IPS-20b (cell line): Measurements from ENCODE around the gene MBP.
A peak's percentile ranks its signal among the peaks of the same experiment; 100 is the strongest.

ENCODE experiments used
- H3K27ac ChIP-seq: one replicate; pipeline ENCODE4 v1.5.1; 2013; ENCODE audit warnings: low read length
- H3K27me3 ChIP-seq: 2 replicates; pipeline ENCODE4 v1.6.1; 2013; ENCODE audit warnings: mild to moderate bottlenecking, low read length, inconsistent platforms; ENCODE audit not compliant: insufficient read depth
- H3K36me3 ChIP-seq: 2 replicates; pipeline ENCODE4 v1.6.1; 2013; ENCODE audit warnings: low read depth, mild to moderate bottlenecking, inconsistent platforms, low read length, moderate library complexity; ENCODE audit not compliant: insufficient read depth
- H3K4me1 ChIP-seq: 2 replicates; pipeline ENCODE4 v1.6.1; 2013; ENCODE audit warnings: mild to moderate bottlenecking, control low read depth, inconsistent platforms, low read length, moderate library complexity; ENCODE audit not compliant: insufficient read depth
- H3K4me3 ChIP-seq: 2 replicates; pipeline ENCODE4 v1.5.1; 2013; ENCODE audit warnings: mild to moderate bottlenecking, low read length, inconsistent platforms
- H3K9ac ChIP-seq: 2 replicates; pipeline ENCODE4 v1.6.1; 2013; ENCODE audit warnings: low read depth, mild to moderate bottlenecking, inconsistent platforms, low read length, moderate library complexity
- H3K9me3 ChIP-seq: 2 replicates; pipeline ENCODE4 v1.6.1; 2013; ENCODE audit warnings: mild to moderate bottlenecking, low read depth, low read length, inconsistent platforms; ENCODE audit not compliant: insufficient read depth

MBP gene

DNA sequence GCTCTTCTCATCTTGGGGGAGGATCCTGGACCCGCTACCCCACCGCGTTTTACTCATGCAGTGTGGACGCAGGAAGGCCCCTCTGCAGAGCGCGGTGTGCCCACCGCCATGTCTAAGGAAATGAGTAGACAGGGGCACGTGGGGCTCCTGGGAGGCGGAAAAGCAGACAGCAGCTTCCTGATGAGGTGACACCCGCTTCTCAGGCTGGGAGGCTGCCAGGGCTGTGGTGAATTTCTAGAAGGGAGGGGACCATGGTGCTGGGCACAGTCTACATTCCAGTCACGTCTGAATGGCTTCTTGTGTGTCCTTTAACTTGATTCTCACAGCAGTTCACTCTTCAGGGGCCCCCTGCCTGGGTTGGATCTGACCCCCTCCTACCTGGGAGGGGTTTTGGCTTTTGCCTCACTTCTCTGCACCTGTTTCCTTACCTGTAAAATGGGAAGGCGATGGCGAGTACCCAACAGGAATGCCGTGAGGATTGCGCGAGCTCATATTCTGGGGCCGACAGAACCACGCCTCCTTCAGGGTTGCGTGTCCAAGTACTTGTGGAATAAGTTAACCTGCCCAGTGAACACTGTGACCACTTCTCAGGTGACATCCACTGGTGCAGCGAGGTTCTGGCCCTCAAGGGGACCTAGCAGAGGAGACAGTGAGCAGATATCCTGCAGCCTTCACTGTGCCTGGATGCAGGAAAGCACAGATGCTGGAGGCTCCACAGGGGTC lies 32.3 kb upstream of the MBP start:
- no peaks in the 10 kb centered on the region; the same call in 1 of the 2 replicates for H3K9me3 ChIP-seq
- H3K4me3 ChIP-seq, result no peak overlapping the region
- H3K27me3 ChIP-seq, result no peaks in the 10 kb centered on the region; the same call in 1 of the 2 replicates
- H3K4me1 ChIP-seq, result peaks cover 37% of the 10 kb centered on the region; the same call in 1 of the 2 replicates
- H3K9ac ChIP-seq, result no peak overlapping the region
- no peaks in the 10 kb centered on the region for H3K36me3 ChIP-seq
- H3K27ac ChIP-seq, result no peak overlapping the region

DNA sequence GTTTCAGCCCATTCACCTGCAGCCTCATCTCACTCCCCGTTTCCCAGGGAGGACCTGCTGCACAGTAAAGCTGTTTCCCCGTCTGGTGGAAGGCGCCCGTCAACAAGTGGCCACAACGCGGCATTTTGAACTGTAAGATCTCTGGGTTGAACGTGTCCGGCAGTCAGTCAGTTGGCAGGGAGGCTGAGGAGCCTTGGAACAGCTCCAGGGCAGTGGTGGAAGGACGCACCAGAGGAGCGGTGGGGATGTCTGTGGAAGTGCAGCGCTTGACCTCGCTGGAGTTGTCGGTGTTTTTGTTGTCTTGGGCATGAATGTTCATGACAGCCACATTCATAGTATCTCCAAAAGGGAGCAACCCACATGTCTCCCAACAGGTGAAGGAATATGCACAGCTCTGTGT lies 31.4 kb upstream of the MBP start:
- Histone ChIP-seq H3K27me3 (no peaks in the 10 kb centered on the region; the same call in 1 of the 2 replicates), H3K9ac (no peak overlapping the region), H3K36me3 (no peaks in the 10 kb centered on the region), H3K9me3 (no peaks in the 10 kb centered on the region; the same call in 1 of the 2 replicates), H3K27ac (no peak overlapping the region), H3K4me1 (peaks cover 38% of the 10 kb centered on the region; the same call in 1 of the 2 replicates), H3K4me3 (no peak overlapping the region)

DNA sequence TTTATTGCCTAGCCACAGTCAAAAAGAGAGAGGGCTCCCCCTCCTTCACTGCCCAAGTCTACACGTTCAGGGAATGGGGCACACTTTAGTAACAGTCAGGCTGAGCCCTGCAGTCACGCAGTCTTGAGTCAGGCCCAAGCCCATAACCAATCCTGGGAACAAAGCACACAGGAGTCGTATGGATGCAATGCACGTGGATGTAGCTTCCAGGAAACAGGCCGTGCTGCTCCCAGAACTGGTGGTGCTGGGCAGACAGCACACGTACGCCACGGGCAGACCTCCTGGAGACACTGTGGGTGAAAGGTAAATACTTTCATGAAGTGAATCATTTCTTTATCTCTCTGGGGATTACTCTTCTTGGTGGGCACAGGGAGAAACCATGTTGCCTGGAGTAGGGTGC lies 30.0 kb upstream of the MBP start:
- no peaks in the 10 kb centered on the region; the same call in 1 of the 2 replicates for H3K9me3 ChIP-seq
- H3K27ac ChIP-seq, result no peak overlapping the region
- H3K36me3 ChIP-seq, result no peaks in the 10 kb centered on the region
- H3K9ac ChIP-seq, result no peak overlapping the region
- H3K27me3 ChIP-seq, result no peaks in the 10 kb centered on the region; the same call in 1 of the 2 replicates
- H3K4me1 ChIP-seq, result peaks cover 31% of the 10 kb centered on the region; the same call in 1 of the 2 replicates
- no peak overlapping the region for H3K4me3 ChIP-seq

DNA sequence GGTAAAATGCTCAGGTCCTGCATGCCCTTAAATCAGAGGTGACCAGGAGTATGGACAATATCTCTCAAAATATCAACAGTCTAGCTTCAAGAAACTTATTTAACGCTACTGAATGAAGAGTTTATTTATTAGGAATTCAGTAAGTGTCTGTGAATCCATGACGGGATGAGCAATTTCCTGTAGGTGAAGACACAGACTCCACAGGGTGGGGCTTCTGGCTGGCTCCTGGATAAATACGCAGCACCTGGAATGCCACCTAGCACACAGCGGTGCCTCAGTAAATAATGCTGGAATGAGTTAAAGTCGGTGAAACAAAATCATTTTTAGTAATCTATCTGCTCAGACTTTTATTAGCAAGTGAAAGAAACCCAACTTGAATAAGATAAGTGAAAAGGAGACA lies 29.4 kb upstream of the MBP start:
- H3K4me3 ChIP-seq, result no peak overlapping the region
- H3K4me1 ChIP-seq, result peaks cover 25% of the 10 kb centered on the region; the same call in 1 of the 2 replicates
- no peaks in the 10 kb centered on the region for H3K36me3 ChIP-seq
- H3K9ac ChIP-seq, result no peak overlapping the region
- no peaks in the 10 kb centered on the region; the same call in 1 of the 2 replicates for H3K9me3 ChIP-seq
- no peaks in the 10 kb centered on the region; the same call in 1 of the 2 replicates for H3K27me3 ChIP-seq
- no peak overlapping the region for H3K27ac ChIP-seq

DNA sequence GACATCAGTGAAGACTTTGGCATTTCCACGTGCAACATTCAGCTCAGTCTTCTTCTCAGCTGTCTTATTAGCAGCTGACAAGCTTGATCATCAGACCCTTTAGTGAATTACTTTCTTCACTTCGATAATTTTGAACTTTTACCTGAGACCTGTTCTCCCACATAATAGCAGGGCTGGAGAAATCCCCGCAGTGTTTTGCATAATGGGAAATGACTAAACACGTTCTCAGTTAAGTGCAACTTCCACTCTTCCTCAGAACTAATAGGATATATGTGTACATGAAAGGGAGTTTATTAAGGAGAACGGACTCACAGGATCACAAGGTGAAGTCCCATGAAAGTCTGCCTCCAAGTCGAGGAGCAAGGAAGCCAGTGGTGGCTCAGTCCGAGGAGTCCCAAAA lies 28.8 kb upstream of the MBP start:
- no peak overlapping the region for H3K4me3 ChIP-seq
- peaks cover 23% of the 10 kb centered on the region; the same call in 1 of the 2 replicates for H3K4me1 ChIP-seq

DNA sequence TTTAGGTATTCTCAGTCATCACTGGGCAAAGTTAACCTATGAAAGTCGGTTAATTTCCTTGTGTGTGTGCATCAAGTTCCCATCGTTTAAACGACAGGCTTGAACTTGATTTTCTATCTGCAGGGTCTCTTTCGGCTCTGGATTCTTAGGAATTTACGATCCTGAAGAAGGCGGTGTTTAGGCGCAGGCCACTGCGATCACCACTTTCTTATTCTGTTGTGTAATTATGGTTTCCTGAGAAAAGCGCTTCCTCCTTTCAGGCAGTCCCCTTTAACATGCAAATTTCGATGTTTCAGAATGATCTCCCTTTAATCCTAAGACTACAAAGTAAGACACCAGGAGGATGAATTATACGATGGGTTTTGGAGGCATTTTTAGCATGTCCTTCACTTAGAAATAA lies 27.9 kb upstream of the MBP start:
- H3K4me1 ChIP-seq, result peaks cover 18% of the 10 kb centered on the region; the same call in 1 of the 2 replicates
- H3K4me3 ChIP-seq, result peak overlapping the region; percentile 48
- H3K9ac ChIP-seq, result peak overlapping the region; percentile 38; the same call in 1 of the 2 replicates
- no peaks in the 10 kb centered on the region for H3K36me3 ChIP-seq
- no peaks in the 10 kb centered on the region; the same call in 1 of the 2 replicates for H3K27me3 ChIP-seq
- no peak overlapping the region for H3K27ac ChIP-seq
- H3K9me3 ChIP-seq, result no peaks in the 10 kb centered on the region; the same call in 1 of the 2 replicates

More for the DNA sequence above, 28.8 kb upstream of the MBP start:
- H3K36me3 ChIP-seq, result no peaks in the 10 kb centered on the region
- H3K27ac ChIP-seq, result no peak overlapping the region
- no peaks in the 10 kb centered on the region; the same call in 1 of the 2 replicates for H3K27me3 ChIP-seq
- H3K9ac ChIP-seq, result no peak overlapping the region
- H3K9me3 ChIP-seq, result no peaks in the 10 kb centered on the region; the same call in 1 of the 2 replicates

DNA sequence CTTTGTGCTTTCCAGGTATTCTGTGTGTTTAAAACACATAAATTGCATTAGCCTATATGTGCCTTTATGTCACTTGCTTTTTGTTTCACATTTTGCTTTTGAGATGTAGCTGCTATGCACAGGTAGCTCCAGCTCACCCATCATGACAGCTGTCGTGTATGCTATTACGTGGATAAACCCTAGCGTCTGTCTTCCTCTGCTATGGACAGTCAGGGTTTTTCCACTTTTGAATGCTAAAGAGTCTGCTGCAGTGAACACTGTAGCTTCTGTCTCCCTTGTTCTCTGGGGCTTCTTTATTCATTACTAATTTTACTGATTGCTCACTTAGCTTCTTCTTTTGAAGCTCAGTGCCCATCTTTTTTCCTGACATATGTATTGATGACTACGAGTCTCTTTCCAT lies 24.7 kb upstream of the MBP start:
- Histone ChIP-seq H3K36me3 (no peaks in the 10 kb centered on the region), H3K4me1 (peaks cover 18% of the 10 kb centered on the region; the same call in 1 of the 2 replicates), H3K27me3 (no peaks in the 10 kb centered on the region), H3K4me3 (no peak overlapping the region), H3K9me3 (no peaks in the 10 kb centered on the region; the same call in 1 of the 2 replicates), H3K9ac (no peak overlapping the region), H3K27ac (no peak overlapping the region)

DNA sequence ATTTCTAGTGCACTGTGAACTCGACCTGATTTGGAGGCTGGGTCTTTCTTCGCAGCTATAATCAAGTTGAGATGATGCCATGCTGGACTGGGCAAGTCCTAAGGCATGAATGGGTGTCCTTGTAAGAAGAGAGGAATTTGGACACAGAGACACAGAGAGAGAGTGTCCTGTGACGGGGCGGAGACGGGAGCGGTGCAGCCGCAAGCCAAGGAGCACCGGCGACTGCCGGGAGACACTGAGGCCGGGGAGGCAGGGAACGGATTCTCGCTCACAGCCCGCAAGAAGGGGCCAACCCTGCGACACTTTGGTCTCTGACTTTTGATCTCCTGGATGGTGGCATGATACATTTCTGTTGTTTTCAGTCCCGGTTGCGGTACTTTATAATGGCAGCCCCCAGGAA lies 22.4 kb upstream of the MBP start:
- no peaks in the 10 kb centered on the region for H3K9me3 ChIP-seq
- no peak overlapping the region for H3K27ac ChIP-seq
- H3K27me3 ChIP-seq, result no peaks in the 10 kb centered on the region
- peaks cover 2% of the 10 kb centered on the region; the same call in 1 of the 2 replicates for H3K4me1 ChIP-seq
- H3K4me3 ChIP-seq, result no peak overlapping the region
- H3K9ac ChIP-seq, result no peak overlapping the region
- H3K36me3 ChIP-seq, result no peaks in the 10 kb centered on the region

DNA sequence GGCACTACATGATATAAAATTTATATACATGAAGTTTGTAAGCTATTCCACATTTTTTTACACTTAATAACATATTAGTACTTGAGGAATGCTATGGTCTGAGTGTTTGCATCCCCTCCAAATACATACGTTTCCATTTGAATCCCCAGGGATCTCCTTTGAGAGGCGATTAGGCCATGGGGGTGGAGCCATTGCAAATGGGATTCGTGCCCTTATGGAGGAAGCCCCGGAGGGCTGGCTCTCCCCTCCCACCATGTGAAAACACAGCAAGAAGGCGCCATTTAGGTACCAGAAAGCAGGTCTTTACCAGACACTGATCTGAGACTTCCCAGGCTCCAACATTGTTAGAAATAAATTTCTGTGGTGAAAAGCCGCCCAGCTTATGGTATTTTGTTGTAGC lies 20.8 kb upstream of the MBP start:
- Histone ChIP-seq H3K9me3 (no peaks in the 10 kb centered on the region), H3K36me3 (no peaks in the 10 kb centered on the region), H3K4me3 (no peak overlapping the region), H3K9ac (no peak overlapping the region), H3K4me1 (no peaks in the 10 kb centered on the region), H3K27me3 (no peaks in the 10 kb centered on the region), H3K27ac (no peak overlapping the region)

DNA sequence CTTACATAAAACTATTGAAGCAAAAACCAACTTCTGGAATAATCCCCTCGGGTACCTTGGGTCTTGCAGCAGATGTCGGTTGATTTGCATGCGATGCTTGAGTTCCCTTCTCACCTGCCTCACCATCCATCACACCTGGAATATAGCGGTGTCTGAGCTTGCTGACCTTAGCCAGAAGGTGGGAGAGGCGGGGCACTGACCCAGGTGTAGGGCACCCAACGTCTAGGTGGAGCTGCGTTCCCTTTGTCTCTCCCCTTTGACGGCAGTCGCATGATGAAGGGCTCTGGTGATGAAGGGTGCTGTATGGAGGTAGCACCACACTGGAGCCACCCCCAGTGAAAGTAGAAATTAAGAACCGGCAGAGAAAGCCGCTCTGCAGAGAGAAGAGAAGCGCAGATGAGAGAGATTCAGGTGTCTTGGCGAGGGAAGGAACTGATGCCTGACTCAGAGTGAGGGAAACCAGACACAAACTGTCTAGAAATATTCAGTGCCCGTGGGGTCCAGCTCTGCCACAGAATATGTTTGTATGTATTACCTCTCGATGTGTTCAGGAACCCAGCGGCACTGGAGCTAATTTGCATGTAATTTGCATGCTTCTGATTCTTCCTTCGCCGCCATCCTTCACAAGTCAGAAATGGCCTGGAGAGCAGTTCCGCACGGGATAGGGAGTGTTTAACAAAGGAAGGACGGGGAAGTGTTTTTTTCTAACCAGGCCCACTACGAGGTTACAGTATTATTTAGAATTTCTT lies 19.4 kb upstream of the MBP start:
- Histone ChIP-seq H3K4me1 (no peaks in the 10 kb centered on the region), H3K27ac (no peak overlapping the region), H3K4me3 (no peak overlapping the region), H3K36me3 (no peaks in the 10 kb centered on the region), H3K9me3 (no peaks in the 10 kb centered on the region), H3K27me3 (no peaks in the 10 kb centered on the region), H3K9ac (no peak overlapping the region)

DNA sequence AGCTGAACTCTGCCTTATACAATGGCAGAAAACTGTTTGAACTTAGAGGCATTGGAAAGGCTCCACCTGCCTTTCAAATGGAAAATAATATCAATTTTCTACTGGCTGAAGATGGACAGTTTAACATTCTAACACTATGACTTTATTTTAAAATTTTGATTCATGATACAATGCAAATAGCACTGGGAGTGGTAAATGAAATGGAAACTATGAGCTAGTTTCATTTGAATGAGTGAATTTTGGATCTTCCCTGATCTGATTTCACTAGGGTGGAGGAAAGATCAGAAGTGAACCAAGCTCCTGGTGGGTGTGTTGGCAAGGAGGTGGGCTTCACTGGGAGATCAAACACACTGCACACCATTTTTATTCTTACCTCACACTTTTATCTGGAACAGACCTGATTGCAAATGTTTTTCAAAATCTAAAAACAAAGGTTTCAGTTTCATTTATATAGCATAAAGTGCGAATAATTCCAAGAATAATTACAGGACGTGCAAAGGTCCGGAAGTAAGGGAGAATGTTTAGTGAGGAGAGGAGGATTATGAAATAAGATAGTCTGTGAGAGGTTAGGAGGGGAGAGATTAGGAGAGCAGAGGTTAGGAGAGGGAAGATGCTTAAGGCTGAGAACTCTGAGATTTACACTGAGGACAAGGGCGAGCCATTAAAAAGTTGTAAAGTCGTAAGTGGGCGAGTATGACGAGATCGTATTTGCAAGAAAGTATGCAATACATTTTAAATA lies 18.6 kb upstream of the MBP start:
- no peak overlapping the region for H3K4me3 ChIP-seq
- H3K9ac ChIP-seq, result no peak overlapping the region
- H3K27ac ChIP-seq, result no peak overlapping the region
- no peaks in the 10 kb centered on the region for H3K9me3 ChIP-seq
- no peaks in the 10 kb centered on the region for H3K4me1 ChIP-seq
- no peaks in the 10 kb centered on the region for H3K27me3 ChIP-seq
- H3K36me3 ChIP-seq, result no peaks in the 10 kb centered on the region
